MM.1S (cell line): ENCODE results near the gene MMS19.

Experiments
- DNase-seq: peaks from one replicate; pipeline ENCODE4 v3.0.0-alpha.2; 2015
- H2AFZ ChIP-seq: fragments of 300-600 bp; sonication (generic); 2 replicates; pipeline ENCODE4 v1.6.0; 2016; ENCODE audit warnings: antibody characterized with exemption, low read length
- H3F3A ChIP-seq: fragments of 300-600 bp; sonication (generic); 2 replicates; pipeline ENCODE4 v1.6.1; 2016; ENCODE audit warnings: mild to moderate bottlenecking, antibody characterized with exemption, low read length, moderate library complexity, mixed read lengths; ENCODE audit not compliant: insufficient read depth
- H3K27ac ChIP-seq: fragments of 300-600 bp; sonication (generic); 2 replicates; pipeline ENCODE4 v1.5.1; 2016; ENCODE audit warnings: mild to moderate bottlenecking, low read length
- H3K27me3 ChIP-seq: fragments of 300-600 bp; sonication (generic); replicated peaks from 2 replicates; pipeline ENCODE4 v1.6.0; 2016; ENCODE audit warnings: low read length; ENCODE audit not compliant: insufficient read depth
- H3K36me3 ChIP-seq: fragments of 300-600 bp; sonication (generic); replicated peaks from 2 replicates; pipeline ENCODE4 v1.6.1; 2016; ENCODE audit warnings: mild to moderate bottlenecking, low read length, mixed read lengths; ENCODE audit not compliant: insufficient read depth
- H3K4me1 ChIP-seq: fragments of 300-600 bp; sonication (generic); 2 replicates; pipeline ENCODE4 v1.6.1; 2016; ENCODE audit warnings: low read length, mixed read lengths
- H3K4me2 ChIP-seq: fragments of 300-600 bp; sonication (generic); 2 replicates; pipeline ENCODE4 v1.6.0; 2016; ENCODE audit warnings: low read depth, low read length
- H3K4me3 ChIP-seq: fragments of 300-600 bp; sonication (generic); 2 replicates; pipeline ENCODE4 v1.5.1; 2016; ENCODE audit warnings: low read length, mixed read lengths
- H3K79me2 ChIP-seq: fragments of 300-600 bp; sonication (generic); 2 replicates; pipeline ENCODE4 v1.6.1; 2016; ENCODE audit warnings: mixed run types, low read length, mixed read lengths
- H3K9ac ChIP-seq: fragments of 300-600 bp; sonication (generic); 2 replicates; pipeline ENCODE4 v1.6.1; 2016; ENCODE audit warnings: low read length, mixed read lengths
- H3K9me2 ChIP-seq: fragments of 300-600 bp; sonication (generic); replicated peaks from 2 replicates; pipeline ENCODE4 v1.6.1; 2016; ENCODE audit warnings: mild to moderate bottlenecking, low read length, mixed read lengths; ENCODE audit not compliant: insufficient read depth
- H3K9me3 ChIP-seq: fragments of 300-600 bp; sonication (generic); replicated peaks from 2 replicates; pipeline ENCODE4 v1.6.1; 2016; ENCODE audit warnings: mild to moderate bottlenecking, low read length, mixed read lengths; ENCODE audit not compliant: insufficient read depth
- H4K20me1 ChIP-seq: fragments of 300-600 bp; sonication (generic); 2 replicates; pipeline ENCODE4 v1.6.1; 2016; ENCODE audit warnings: mild to moderate bottlenecking, low read length, moderate library complexity, mixed read lengths; ENCODE audit not compliant: insufficient read depth
- EZH2 ChIP-seq: fragments of 300-600 bp; sonication (generic); optimal IDR thresholded peaks from 2 replicates; pipeline ENCODE3; 2017; ENCODE audit warnings: low read depth, mild to moderate bottlenecking, antibody characterized with exemption, low read length, mixed read lengths
- EZH2phosphoT487 ChIP-seq: fragments of 300-600 bp; sonication (generic); IDR thresholded peaks from 2 replicates; pipeline ENCODE4 v1.6.1; 2018; ENCODE audit warnings: antibody characterized with exemption, low read length
- TF ChIP-seq, protein P1 (sequence below): fragments of 300-600 bp; sonication (generic); IDR thresholded peaks from 2 replicates; pipeline ENCODE4 v1.5.1; 2016; ENCODE audit warnings: antibody characterized with exemption, low read length, mixed read lengths

Gene MMS19

GRCh38 chr10:97442277-97442676 is 55.9 kb downstream of the MMS19 start:
- Histone ChIP-seq H4K20me1 (no peaks in the 10 kb centered on the region), H2AFZ (no peak overlapping the region)

DNA sequence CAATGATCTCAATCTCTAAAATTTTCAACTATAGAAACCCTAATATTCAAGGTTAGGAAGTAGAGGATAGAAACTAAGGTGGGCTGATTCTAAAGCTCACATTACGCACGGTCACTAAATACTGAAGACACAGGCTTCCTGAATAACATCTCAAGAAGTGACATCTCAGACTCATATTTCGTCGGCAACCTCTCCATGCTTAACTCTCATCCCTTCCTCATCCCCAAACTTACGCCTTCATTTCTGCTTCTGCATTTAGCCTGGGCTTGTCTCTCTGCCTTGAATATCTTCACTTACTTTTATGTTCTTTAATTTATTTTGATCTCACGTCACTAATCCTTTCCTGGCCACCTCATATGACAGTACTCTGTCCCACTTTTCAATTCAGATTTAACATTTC is 63.0 kb downstream of the MMS19 start:
- no peak overlapping the region for H3K4me2 ChIP-seq
- H3K27ac ChIP-seq: no peak overlapping the region
- no peak for DNase-seq
- H3K4me3 ChIP-seq: no peak overlapping the region
- no peaks in the 10 kb centered on the region for H3K4me1 ChIP-seq
- peaks cover 13% of the 10 kb centered on the region for H3K79me2 ChIP-seq
- no peak overlapping the region for H2AFZ ChIP-seq
- H3K36me3 ChIP-seq: peaks cover 7% of the 10 kb centered on the region; the same call in 1 of the 2 replicates
- no peaks in the 10 kb centered on the region for H3K9me2 ChIP-seq
- no peaks in the 10 kb centered on the region for H4K20me1 ChIP-seq
- peaks cover 21% of the 10 kb centered on the region for H3F3A ChIP-seq
- no peaks in the 10 kb centered on the region for H3K27me3 ChIP-seq
- H3K9ac ChIP-seq: no peak overlapping the region
- TF ChIP-seq, protein P1, sequence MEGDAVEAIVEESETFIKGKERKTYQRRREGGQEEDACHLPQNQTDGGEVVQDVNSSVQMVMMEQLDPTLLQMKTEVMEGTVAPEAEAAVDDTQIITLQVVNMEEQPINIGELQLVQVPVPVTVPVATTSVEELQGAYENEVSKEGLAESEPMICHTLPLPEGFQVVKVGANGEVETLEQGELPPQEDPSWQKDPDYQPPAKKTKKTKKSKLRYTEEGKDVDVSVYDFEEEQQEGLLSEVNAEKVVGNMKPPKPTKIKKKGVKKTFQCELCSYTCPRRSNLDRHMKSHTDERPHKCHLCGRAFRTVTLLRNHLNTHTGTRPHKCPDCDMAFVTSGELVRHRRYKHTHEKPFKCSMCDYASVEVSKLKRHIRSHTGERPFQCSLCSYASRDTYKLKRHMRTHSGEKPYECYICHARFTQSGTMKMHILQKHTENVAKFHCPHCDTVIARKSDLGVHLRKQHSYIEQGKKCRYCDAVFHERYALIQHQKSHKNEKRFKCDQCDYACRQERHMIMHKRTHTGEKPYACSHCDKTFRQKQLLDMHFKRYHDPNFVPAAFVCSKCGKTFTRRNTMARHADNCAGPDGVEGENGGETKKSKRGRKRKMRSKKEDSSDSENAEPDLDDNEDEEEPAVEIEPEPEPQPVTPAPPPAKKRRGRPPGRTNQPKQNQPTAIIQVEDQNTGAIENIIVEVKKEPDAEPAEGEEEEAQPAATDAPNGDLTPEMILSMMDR: no peak
- TF ChIP-seq EZH2phosphoT487: no peak
- TF ChIP-seq EZH2: no peak
- H3K9me3 ChIP-seq: no peaks in the 10 kb centered on the region

More at GRCh38 chr10:97442277-97442676, 55.9 kb downstream of the MMS19 start:
- no peaks in the 10 kb centered on the region for H3K9me3 ChIP-seq
- DNase-seq: no peak
- H3K79me2 ChIP-seq: peaks cover 45% of the 10 kb centered on the region
- H3F3A ChIP-seq: peaks cover 6% of the 10 kb centered on the region
- TF ChIP-seq EZH2phosphoT487 (no peak), EZH2 (no peak)
- TF ChIP-seq, protein P1: no peak
- H3K9ac ChIP-seq: no peak overlapping the region
- no peaks in the 10 kb centered on the region; the same call in 1 of the 2 replicates for H3K36me3 ChIP-seq
- peaks cover 14% of the 10 kb centered on the region for H3K4me1 ChIP-seq
- no peak overlapping the region for H3K27ac ChIP-seq
- no peak overlapping the region for H3K4me2 ChIP-seq
- H3K9me2 ChIP-seq: no peaks in the 10 kb centered on the region
- H3K27me3 ChIP-seq: no peaks in the 10 kb centered on the region
- H3K4me3 ChIP-seq: no peak overlapping the region

GRCh38 chr10:97434557-97434956 is 63.7 kb downstream of the MMS19 start:
- TF ChIP-seq EZH2phosphoT487 (no peak), EZH2 (no peak)
- Histone ChIP-seq H2AFZ (no peak overlapping the region), H3K79me2 (peaks cover 19% of the 10 kb centered on the region), H3K9me3 (no peaks in the 10 kb centered on the region), H3K4me2 (no peak overlapping the region), H3K27me3 (no peaks in the 10 kb centered on the region), H3K4me1 (no peaks in the 10 kb centered on the region), H3F3A (peaks cover 21% of the 10 kb centered on the region), H3K27ac (no peak overlapping the region), H3K36me3 (peaks cover 7% of the 10 kb centered on the region; the same call in 1 of the 2 replicates), H3K4me3 (no peak overlapping the region), H3K9me2 (no peaks in the 10 kb centered on the region), H4K20me1 (peaks cover 5% of the 10 kb centered on the region; the same call in 1 of the 2 replicates), H3K9ac (no peak overlapping the region)
- DNase-seq: no peak

DNA sequence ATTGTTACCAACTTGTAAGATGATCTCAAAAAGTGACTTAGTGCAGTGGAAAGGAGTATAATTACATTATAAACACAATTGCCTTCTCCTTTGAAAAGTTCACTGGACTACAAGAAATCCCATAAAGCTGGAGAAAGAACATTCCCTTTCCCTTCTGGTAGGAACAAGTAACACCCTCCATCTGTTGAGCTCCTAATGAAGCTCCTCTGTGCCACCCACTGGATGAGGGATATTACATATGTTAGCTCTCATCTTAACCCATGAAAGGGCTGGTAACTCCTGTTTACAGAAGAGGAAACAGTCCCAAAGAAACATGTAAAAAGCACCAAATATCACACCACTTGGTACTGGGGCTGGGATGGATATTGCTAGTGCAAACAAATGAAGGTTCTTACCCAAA is 64.2 kb downstream of the MMS19 start:
- H3K9me2 ChIP-seq: no peaks in the 10 kb centered on the region
- H3K36me3 ChIP-seq: peaks cover 7% of the 10 kb centered on the region; the same call in 1 of the 2 replicates
- H2AFZ ChIP-seq: no peak overlapping the region
- H3K27ac ChIP-seq: no peak overlapping the region
- no peaks in the 10 kb centered on the region for H3K27me3 ChIP-seq
- H3K4me3 ChIP-seq: no peak overlapping the region
- H3K4me1 ChIP-seq: no peaks in the 10 kb centered on the region
- no peaks in the 10 kb centered on the region for H3K9me3 ChIP-seq
- TF ChIP-seq, protein P1: no peak
- TF ChIP-seq EZH2phosphoT487 (no peak), EZH2 (no peak)
- peaks cover 21% of the 10 kb centered on the region for H3F3A ChIP-seq
- peaks cover 8% of the 10 kb centered on the region; the same call in 1 of the 2 replicates for H4K20me1 ChIP-seq
- no peak overlapping the region for H3K4me2 ChIP-seq
- peaks cover 24% of the 10 kb centered on the region for H3K79me2 ChIP-seq
- no peak for DNase-seq
- H3K9ac ChIP-seq: no peak overlapping the region
